SU-DHL-6 (cell line): ENCODE results near the gene OTUD6A.

Experiments used
- H2AFZ ChIP-seq: fragments of 200-600 bp; sonication (generic); 2 replicates; pipeline ENCODE4 v1.6.1; 2014; ENCODE audit warnings: low read depth, mild to moderate bottlenecking, moderate library complexity, mixed read lengths, antibody characterized with exemption, low read length; ENCODE audit not compliant: severe bottlenecking
- H3F3A ChIP-seq: fragments of 200-600 bp; shearing (Covaris generic); 2 replicates; pipeline ENCODE4 v1.6.0; 2016; ENCODE audit warnings: antibody characterized with exemption, mild to moderate bottlenecking; ENCODE audit not compliant: insufficient read depth
- H3K27ac ChIP-seq: fragments of 200-600 bp; sonication (generic); 2 replicates; pipeline ENCODE4 v1.5.1; 2016; ENCODE audit warnings: low read depth, mild to moderate bottlenecking, low read length, moderate library complexity, mixed read lengths
- H3K27me3 ChIP-seq: fragments of 200-600 bp; sonication (generic), shearing (Covaris generic); 2 replicates; pipeline ENCODE4 v1.6.0; 2014; ENCODE audit warnings: mild to moderate bottlenecking, low read length
- H3K36me3 ChIP-seq: fragments of 200-600 bp; sonication (generic); 2 replicates; pipeline ENCODE4 v1.6.1; 2014; ENCODE audit warnings: mild to moderate bottlenecking, low read length, mixed read lengths
- H3K4me2 ChIP-seq: fragments of 300-600, 200-600 bp; shearing (Covaris generic), sonication (generic); 2 replicates; pipeline ENCODE4 v1.6.0; 2014; ENCODE audit warnings: low read length, low read depth, mild to moderate bottlenecking; ENCODE audit not compliant: poor library complexity, severe bottlenecking
- H3K4me3 ChIP-seq: fragments of 200-600 bp; sonication (generic); 2 replicates; pipeline ENCODE4 v1.5.1; 2014; ENCODE audit warnings: antibody characterized with exemption, low read length, mild to moderate bottlenecking, mixed read lengths; ENCODE audit not compliant: insufficient read depth, poor library complexity, severe bottlenecking
- H3K79me2 ChIP-seq: fragments of 200-600 bp; sonication (generic); 2 replicates; pipeline ENCODE4 v1.6.1; 2014; ENCODE audit warnings: mild to moderate bottlenecking, low read length, moderate library complexity; ENCODE audit not compliant: insufficient read depth
- H3K9ac ChIP-seq: fragments of 200-600 bp; sonication (generic); 2 replicates; pipeline ENCODE4 v1.7.0; 2014; ENCODE audit warnings: mild to moderate bottlenecking, low read length
- H3K9me2 ChIP-seq: fragments of 200-600 bp; sonication (generic); replicated peaks from 2 replicates; pipeline ENCODE4 v1.6.1; 2014; ENCODE audit warnings: low read length; ENCODE audit not compliant: insufficient read depth
- H3K9me3 ChIP-seq: fragments of 200-600 bp; sonication (generic); 2 replicates; pipeline ENCODE4 v1.6.1; 2014; ENCODE audit warnings: low read length, mixed read lengths; ENCODE audit not compliant: insufficient read depth
- H4K20me1 ChIP-seq: fragments of 200-600 bp; sonication (generic); 2 replicates; pipeline ENCODE4 v1.6.1; 2014; ENCODE audit warnings: low read depth, mild to moderate bottlenecking, antibody characterized with exemption, low read length, moderate library complexity, mixed read lengths
- CTCF ChIP-seq: fragments of 200-600 bp; sonication (generic); IDR thresholded peaks from one replicate; pipeline ENCODE4 v1.5.1; 2017; ENCODE audit warnings: antibody characterized with exemption, mild to moderate bottlenecking, low read length, moderate library complexity; ENCODE audit not compliant: insufficient read depth, poor library complexity, severe bottlenecking
- EZH2phosphoT487 ChIP-seq: fragments of 200-600 bp; sonication (generic), shearing (Covaris generic); conservative IDR thresholded peaks from 2 replicates; pipeline ENCODE4 v1.6.1; 2018; ENCODE audit warnings: mild to moderate bottlenecking, antibody characterized with exemption, low read length, moderate library complexity, mixed read lengths

Gene OTUD6A

DNA sequence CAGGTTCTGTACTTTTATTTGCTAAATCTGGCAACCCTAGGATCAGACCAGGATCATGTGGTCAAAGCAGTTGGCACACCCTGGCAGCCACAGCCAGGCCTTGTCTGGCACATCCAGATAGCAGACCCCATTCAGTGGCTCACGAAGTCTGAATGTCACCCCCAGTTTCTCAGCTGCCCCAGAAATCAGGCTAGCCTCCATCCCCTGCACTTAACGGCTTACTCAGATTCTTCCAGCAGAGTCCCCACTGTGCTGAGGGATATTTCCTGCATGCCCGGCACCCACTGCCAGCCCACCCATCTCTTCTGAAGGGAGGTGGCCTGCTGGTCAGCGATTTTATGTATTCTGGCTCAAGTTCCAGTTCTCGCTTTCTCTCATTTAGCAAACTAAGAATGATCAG lies 7.9 kb upstream of the OTUD6A start:
- Histone ChIP-seq H3K4me3 (no peak overlapping the region), H2AFZ (no peak overlapping the region), H3K79me2 (no peaks in the 10 kb centered on the region), H3K9ac (no peak overlapping the region), H4K20me1 (no peaks in the 10 kb centered on the region), H3K27me3 (no peaks in the 10 kb centered on the region), H3K36me3 (no peaks in the 10 kb centered on the region), H3K27ac (no peak overlapping the region), H3K9me2 (no peaks in the 10 kb centered on the region), H3K9me3 (no peaks in the 10 kb centered on the region), H3F3A (no peaks in the 10 kb centered on the region), H3K4me2 (no peak overlapping the region)
- no peak for TF ChIP-seq CTCF
- no peak for TF ChIP-seq EZH2phosphoT487

GRCh38 chrX:70062961-70063550 lies 799 bp downstream of the OTUD6A start:
- Histone ChIP-seq H3K9me3 (no peaks in the 10 kb centered on the region), H3K4me2 (no peak overlapping the region), H3K27ac (no peak overlapping the region), H3K27me3 (no peaks in the 10 kb centered on the region), H3K4me3 (no peak overlapping the region), H3F3A (no peaks in the 10 kb centered on the region), H2AFZ (no peak overlapping the region), H4K20me1 (no peaks in the 10 kb centered on the region), H3K79me2 (no peaks in the 10 kb centered on the region), H3K9me2 (no peaks in the 10 kb centered on the region), H3K36me3 (no peaks in the 10 kb centered on the region), H3K9ac (no peak overlapping the region)
- TF ChIP-seq CTCF (no peak), EZH2phosphoT487 (no peak)

- Histone ChIP-seq H3K36me3 (no peaks in the 10 kb centered on the region), H2AFZ (no peak overlapping the region), H3K9me2 (no peaks in the 10 kb centered on the region), H3K9ac (no peak overlapping the region), H3K27ac (no peak overlapping the region), H3K27me3 (no peaks in the 10 kb centered on the region), H3K79me2 (no peaks in the 10 kb centered on the region), H4K20me1 (no peaks in the 10 kb centered on the region), H3F3A (no peaks in the 10 kb centered on the region), H3K4me3 (no peak overlapping the region), H3K9me3 (no peaks in the 10 kb centered on the region), H3K4me2 (no peak overlapping the region)
- TF ChIP-seq CTCF = no peak
- TF ChIP-seq EZH2phosphoT487 = no peak
Measured at GRCh38 chrX:70066646-70067045, 4.4 kb downstream of the OTUD6A start.
